ENCODE measurements around the gene CYP4F11. TPM values are rescaled to one million over a fixed set of nuclear protein-coding genes. Genes with fewer than 3 reads are reported as not detected.

The CYP4F11 gene
- total and polyA plus RNA-seq, 2 of the 13 experiments (the other 11 are each of a cell fraction or from before 2014, with no cell fraction given) = 7.8 to 8.4 TPM

GRCh38 chr19:15893477-15893876, 40.9 kb downstream of the CYP4F11 start (continued):
- TF ChIP-seq AKNA (CRISPR knock-in tag; IDR thresholded peaks at IDR 0.05; ENCODE audit: borderline replicate concordance) (no peak), GLI4 (CRISPR knock-in tag; IDR thresholded peaks at IDR 0.05; ENCODE audit: borderline replicate concordance) (no peak), RORA (CRISPR knock-in tag; IDR thresholded peaks at IDR 0.05) (no peak), ERF (CRISPR knock-in tag; IDR thresholded peaks at IDR 0.05) (no peak), ZNF333 (CRISPR knock-in tag; IDR thresholded peaks at IDR 0.05; ENCODE audit: borderline replicate concordance) (no peak), ZNF232 (CRISPR knock-in tag; IDR thresholded peaks at IDR 0.05; ENCODE audit: borderline replicate concordance) (no peak), NFATC3 (CRISPR knock-in tag; IDR thresholded peaks at IDR 0.05) (no peak), ZNF337 (CRISPR knock-in tag; IDR thresholded peaks at IDR 0.05; ENCODE audit: borderline replicate concordance, low read depth) (no peak), SNAPC5 (CRISPR knock-in tag; IDR thresholded peaks at IDR 0.05; ENCODE audit: borderline replicate concordance) (no peak), ZSCAN25 (CRISPR knock-in tag; IDR thresholded peaks at IDR 0.05) (no peak), PRDM15 (CRISPR knock-in tag; IDR thresholded peaks at IDR 0.05) (no peak), HOXD1 (CRISPR knock-in tag; IDR thresholded peaks at IDR 0.05) (no peak), SIN3A (IDR thresholded peaks at IDR 0.05; ENCODE audit: borderline replicate concordance, low read depth, low read length) (no peak), ZHX1 (CRISPR knock-in tag; IDR thresholded peaks at IDR 0.05; ENCODE audit: low read depth) (no peak)

Measured in HepG2 (cell line).